ENCODE results near the gene TGM5. TPM values are rescaled to one million over a fixed set of nuclear protein-coding genes. Genes with fewer than 3 reads are reported as not detected.

The TGM5 gene
- total and polyA plus RNA-seq, 4 donors: 0.15 TPM; not detected in 3

- H3K27ac ChIP-seq (ENCODE audit: low read depth in 1 of 2, low read length in 1 of 2): no peak within 1 kb of the TSS
- ATAC-seq (ENCODE audit: insufficient read depth, low FRiP score) (no peak), DNase-seq (no peak)
- no peaks in the 10 kb centered on the region for H3K9me3 ChIP-seq (ENCODE audit: control insufficient read depth in 4 of 4, insufficient read depth in 3 of 4, low read length in 3 of 4)
- peaks cover 0 to 20% (median 0%) of the 10 kb centered on the region in 3 donors for H3K27me3 ChIP-seq (ENCODE audit: control insufficient read depth in 3 of 3, insufficient read depth in 3 of 3, low read length in 2 of 3)
- H3K9ac ChIP-seq (ENCODE audit: insufficient read depth in 1 of 2, low read length in 2 of 2): no peak within 1 kb of the TSS
- H3K36me3 ChIP-seq (ENCODE audit: control insufficient read depth in 4 of 4, insufficient read depth in 4 of 4, low read length in 4 of 4): no peaks in the 10 kb centered on the region
- 85 to 95% methylated on average over 11 of the region's 11 CpGs for WGBS, 2 donors
- TF ChIP-seq CTCF (IDR thresholded peaks at IDR 0.05; ENCODE audit: control extremely low read depth, extremely low read depth): no peak
- H3K4me1 ChIP-seq (ENCODE audit: control insufficient read depth in 5 of 5, insufficient read depth in 5 of 5, low read length in 5 of 5): no peaks in the 10 kb centered on the region
- no peak within 1 kb of the TSS for H3K4me3 ChIP-seq
These were observed 35.6 kb upstream of the TGM5 start, which contains the start of gene TGM7 for GRCh38 chr15:43302205-43302817. TSS of gene TGM7 (minus strand) at chr15:43302255.

GRCh38 chr15:43299884-43300283 is 33.2 kb upstream of the TGM5 start:
- Histone ChIP-seq H3K4me1 (ENCODE audit: control insufficient read depth in 5 of 5, insufficient read depth in 5 of 5, low read length in 5 of 5) (no peaks in the 10 kb centered on the region), H3K27me3 (ENCODE audit: control insufficient read depth in 3 of 3, insufficient read depth in 3 of 3, low read length in 2 of 3) (peaks cover 0 to 6% (median 3%) of the 10 kb centered on the region in 3 donors), H3K36me3 (ENCODE audit: control insufficient read depth in 4 of 4, insufficient read depth in 4 of 4, low read length in 4 of 4) (no peaks in the 10 kb centered on the region), H3K9ac (ENCODE audit: insufficient read depth in 1 of 2, low read length in 2 of 2) (no peak overlapping the region), H3K9me3 (ENCODE audit: control insufficient read depth in 4 of 4, insufficient read depth in 3 of 4, low read length in 3 of 4) (no peaks in the 10 kb centered on the region), H3K4me3 (no peak overlapping the region), H3K27ac (ENCODE audit: low read depth in 1 of 2, low read length in 1 of 2) (no peak overlapping the region)
- ATAC-seq (ENCODE audit: insufficient read depth, low FRiP score): no peak
- TF ChIP-seq CTCF (IDR thresholded peaks at IDR 0.05; ENCODE audit: control extremely low read depth, extremely low read depth): no peak
- DNase-seq: no peak

GRCh38 chr15:43299411-43299810 is 32.7 kb upstream of the TGM5 start:
- WGBS, 2 donors: 93 to 96% methylated on average over 3 of the region's 3 CpGs
- no peak overlapping the region for H3K9ac ChIP-seq (ENCODE audit: insufficient read depth in 1 of 2, low read length in 2 of 2)
- DNase-seq (no peak), ATAC-seq (ENCODE audit: insufficient read depth, low FRiP score) (no peak)
- no peak overlapping the region for H3K27ac ChIP-seq (ENCODE audit: low read depth in 1 of 2, low read length in 1 of 2)
- H3K27me3 ChIP-seq (ENCODE audit: control insufficient read depth in 3 of 3, insufficient read depth in 3 of 3, low read length in 2 of 3): peaks cover 0 to 9% (median 8%) of the 10 kb centered on the region in 3 donors
- no peak overlapping the region for H3K4me3 ChIP-seq
- no peaks in the 10 kb centered on the region for H3K4me1 ChIP-seq (ENCODE audit: control insufficient read depth in 5 of 5, insufficient read depth in 5 of 5, low read length in 5 of 5)
- no peak for TF ChIP-seq CTCF (IDR thresholded peaks at IDR 0.05; ENCODE audit: control extremely low read depth, extremely low read depth)
- no peaks in the 10 kb centered on the region for H3K9me3 ChIP-seq (ENCODE audit: control insufficient read depth in 4 of 4, insufficient read depth in 3 of 4, low read length in 3 of 4)
- H3K36me3 ChIP-seq (ENCODE audit: control insufficient read depth in 4 of 4, insufficient read depth in 4 of 4, low read length in 4 of 4): no peaks in the 10 kb centered on the region
